Vagina (tissue), 2 donors: ENCODE measurements around the gene ZNF2. TPM values are rescaled to one million over a fixed set of nuclear protein-coding genes. Genes with fewer than 3 reads are reported as not detected.

Experiments
- DNase-seq, 2 donors: peaks; one replicate each; pipeline ENCODE4 v3.0.0-alpha.2; 2017; ENCODE audit errors: extremely low spot score in 2 of 2
- H3K27ac ChIP-seq: fragments of 200-600 bp; sonication (generic); one replicate; pipeline ENCODE4 v1.5.1; 2019
- H3K27me3 ChIP-seq: fragments of 200-600 bp; sonication (generic); one replicate; pipeline ENCODE4 v1.5.1; 2019
- H3K36me3 ChIP-seq, 2 donors: fragments of 200-600 bp; sonication (generic); one replicate each; pipeline ENCODE4 v1.5.1; 2017 to 2019
- H3K4me1 ChIP-seq: fragments of 200-600 bp; sonication (generic); one replicate; pipeline ENCODE4 v1.5.1; 2019
- H3K4me3 ChIP-seq, 2 donors: fragments of 200-600 bp; sonication (generic); 1 replicate in 1 of 2; 2 replicates in 1 of 2; pipeline ENCODE4 v1.5.1; 2016 to 2019
- H3K9me3 ChIP-seq: fragments of 200-600 bp; sonication (generic); one replicate; pipeline ENCODE4 v1.5.1; 2019
- CTCF ChIP-seq, 3 experiments: fragments of 450-650 bp in 2 of 3; fragments of 200-600 bp in 1 of 3; sonication (generic) in 1 of 3; IDR thresholded peaks; one replicate each; pipeline ENCODE4 v1.5.1; 2017 to 2019; ENCODE audit warnings: antibody characterized with exemption in 3 of 3, mild to moderate bottlenecking in 2 of 3, moderate library complexity in 2 of 3
- POLR2A ChIP-seq, 2 donors: fragments of 450-650 bp; IDR thresholded peaks; one replicate each; pipeline ENCODE4 v1.6.1; 2017; ENCODE audit warnings: antibody characterized with exemption in 2 of 2, mild to moderate bottlenecking in 2 of 2, moderate library complexity in 2 of 2
- POLR2AphosphoS5 ChIP-seq, 2 donors: sonication (generic); formaldehyde crosslinking; IDR thresholded peaks; one replicate each; pipeline ENCODE4 v1.9.0; 2017; ENCODE audit warnings: antibody characterized with exemption in 2 of 2, mild to moderate bottlenecking in 2 of 2, low read depth in 1 of 2; ENCODE audit not compliant: insufficient read depth in 1 of 2
- intact Hi-C: fragments of 100-400 bp; cut with DNase I; formaldehyde crosslinking; loops from one replicate; pipeline ENCODE4 v1.15.1; 2023
- total RNA-seq: library from RNA; depleted of rRNA; stranded (reverse); fragments of >200 nt; gene quantifications from one replicate; pipeline ENCODE4 v1.2.3, GENCODE V29; 2016

The ZNF2 gene
- total RNA-seq = 4.2 TPM

- intact Hi-C loops = no loop called here
- Histone ChIP-seq H3K4me3 (peak within 1 kb of the TSS; percentile 62 to 75), H3K27me3 (no peaks in the 10 kb centered on the region), H3K36me3 (no peaks in the 10 kb centered on the region), H3K9me3 (no peaks in the 10 kb centered on the region), H3K27ac (peak within 1 kb of the TSS; percentile 86), H3K4me1 (peaks cover 25% of the 10 kb centered on the region)
- TF ChIP-seq CTCF (IDR thresholded peaks at IDR 0.05) (no peak), POLR2A (IDR thresholded peaks at IDR 0.05) (peak in 1 of 2 donors; percentile 41), POLR2AphosphoS5 (IDR thresholded peaks at IDR 0.05; ENCODE audit: insufficient read depth in 1 of 2, low read depth in 1 of 2) (peak; percentile 94 to 98)
- DNase-seq = peak; percentile 96 to 98
These were observed at the start of gene ZNF2 for GRCh38 chr2:95165371-95166064. TSS of gene ZNF2 (plus strand) at chr2:95165809. CDS start at chr2:95176227, 10,418 bp downstream.

GRCh38 chr2:95121093-95121406 is 44.6 kb upstream of the ZNF2 start:
- Histone ChIP-seq H3K27me3 (no peaks in the 10 kb centered on the region), H3K4me3 (peak overlapping the region; percentile 88 to 94), H3K36me3 (no peaks in the 10 kb centered on the region), H3K27ac (peak overlapping the region; percentile 80), H3K9me3 (no peaks in the 10 kb centered on the region), H3K4me1 (peaks cover 31% of the 10 kb centered on the region)
- no peak for DNase-seq
- TF ChIP-seq POLR2AphosphoS5 (IDR thresholded peaks at IDR 0.05; ENCODE audit: insufficient read depth in 1 of 2, low read depth in 1 of 2) = no peak
- no peak for TF ChIP-seq POLR2A (IDR thresholded peaks at IDR 0.05)
- no peak for TF ChIP-seq CTCF (IDR thresholded peaks at IDR 0.05)
- intact Hi-C loops = loop anchor here (5.0 kb wide), 1 partner anchor 41 kb away; no protein-coding TSS in a partner anchor

GRCh38 chr2:95121407-95122196 is 44.0 kb upstream of the ZNF2 start, which contains the start of gene MRPS5:
TSS of gene MRPS5 (minus strand) at chr2:95121808. CDS start at chr2:95121791, 17 bp downstream.
- Histone ChIP-seq H3K36me3 (no peaks in the 10 kb centered on the region), H3K4me1 (peaks cover 31% of the 10 kb centered on the region), H3K4me3 (peak within 1 kb of the TSS; percentile 88 to 94), H3K27me3 (no peaks in the 10 kb centered on the region), H3K27ac (peak within 1 kb of the TSS; percentile 80), H3K9me3 (no peaks in the 10 kb centered on the region)
- no peak for DNase-seq
- intact Hi-C loops = loop anchor here (5.0 kb wide), 1 partner anchor 41 kb away; no protein-coding TSS in a partner anchor
- TF ChIP-seq POLR2A (IDR thresholded peaks at IDR 0.05) = peak in 1 of 2 donors; percentile 53
- TF ChIP-seq POLR2AphosphoS5 (IDR thresholded peaks at IDR 0.05; ENCODE audit: insufficient read depth in 1 of 2, low read depth in 1 of 2) = peak in 1 of 2 donors; percentile 73
- TF ChIP-seq CTCF (IDR thresholded peaks at IDR 0.05) = no peak

- Histone ChIP-seq H3K27me3 (no peaks in the 10 kb centered on the region), H3K27ac (peak overlapping the region; percentile 80), H3K36me3 (no peaks in the 10 kb centered on the region), H3K4me3 (peak overlapping the region; percentile 88 to 94), H3K4me1 (peaks cover 31% of the 10 kb centered on the region), H3K9me3 (no peaks in the 10 kb centered on the region)
- intact Hi-C loops = loop anchor here (5.0 kb wide), 1 partner anchor 40 kb away; no protein-coding TSS in a partner anchor
- no peak for DNase-seq
- no peak for TF ChIP-seq POLR2A (IDR thresholded peaks at IDR 0.05)
These were observed 43.4 kb upstream of the ZNF2 start for GRCh38 chr2:95122197-95122551.

GRCh38 chr2:95138702-95139101 is 26.9 kb upstream of the ZNF2 start:
- TF ChIP-seq POLR2A (IDR thresholded peaks at IDR 0.05) = no peak
- TF ChIP-seq CTCF (IDR thresholded peaks at IDR 0.05) = no peak
- no peak for TF ChIP-seq POLR2AphosphoS5 (IDR thresholded peaks at IDR 0.05; ENCODE audit: insufficient read depth in 1 of 2, low read depth in 1 of 2)
- Histone ChIP-seq H3K27me3 (no peaks in the 10 kb centered on the region), H3K4me1 (no peaks in the 10 kb centered on the region), H3K36me3 (peaks cover 0 to 3% of the 10 kb centered on the region in 2 donors), H3K4me3 (no peak overlapping the region), H3K27ac (no peak overlapping the region), H3K9me3 (no peaks in the 10 kb centered on the region)
- intact Hi-C loops = no loop called here
- no peak for DNase-seq
